Endothelial cell of umbilical vein (primary cell): ENCODE data around the gene SNRPA. TPM values are rescaled to one million over a fixed set of nuclear protein-coding genes. Genes with fewer than 3 reads are reported as not detected.

Experiments
- BruUV-seq: library from RNA; stranded (reverse); fragments of 400-500 nt; replicated peaks from 2 replicates; lab custom pipeline; 2021; lab: Mats Ljungman, UMichigan
- CTCF ChIA-PET: fragments of 300-600, 350-600 bp; sonication (Branson Sonifier 250); formaldehyde crosslinking; loops from one replicate; lab custom pipeline; 2021; ENCODE audit warnings: antibody characterized with exemption, inconsistent platforms; lab: Charles Lee
- POLR2A ChIA-PET: fragments of 300-600, 350-600 bp; sonication (Branson Sonifier 250); formaldehyde crosslinking; loops from one replicate; lab custom pipeline; 2021; ENCODE audit warnings: antibody characterized with exemption, inconsistent platforms; lab: Charles Lee
- DNase-seq: peaks from one replicate; pipeline ENCODE4 v3.0.0-alpha.2; 2011; ENCODE audit warnings: low read depth, low spot score
- FAIRE-seq: peaks from 2 replicates; lab custom pipeline; 2011; peaks lifted over from hg19 to GRCh38; lab: Jason Lieb, UNC
- H2AFZ ChIP-seq: 2 replicates; pipeline ENCODE4 v1.6.0; 2012; ENCODE audit warnings: low read depth, low read length, control low read depth, inconsistent platforms
- H3K27ac ChIP-seq: 2 replicates; pipeline ENCODE4 v1.5.1; 2011; ENCODE audit warnings: low read depth, mild to moderate bottlenecking, control low read depth, low read length, moderate library complexity; ENCODE audit not compliant: insufficient read depth
- H3K27me3 ChIP-seq, 2 experiments: 2 replicates each; pipeline versions ENCODE4 v1.6.0 to v1.6.1; 2011; ENCODE audit warnings: low read length in 2 of 2, mixed read lengths in 1 of 2; ENCODE audit not compliant: control insufficient read depth in 2 of 2, insufficient read depth in 2 of 2
- H3K36me3 ChIP-seq, 2 experiments: 2 replicates in 1 of 2; 3 replicates in 1 of 2; pipeline ENCODE4 v1.5.1; 2011; ENCODE audit warnings: low read length in 2 of 2, mild to moderate bottlenecking in 1 of 2, moderate library complexity in 1 of 2; ENCODE audit not compliant: control insufficient read depth in 2 of 2, insufficient read depth in 2 of 2; ENCODE audit errors: extremely low read depth in 1 of 2
- H3K4me1 ChIP-seq: 3 replicates; pipeline ENCODE4 v1.5.1; 2011; ENCODE audit warnings: mild to moderate bottlenecking, low read length; ENCODE audit not compliant: control insufficient read depth, insufficient read depth; ENCODE audit errors: extremely low read depth
- H3K4me2 ChIP-seq: 2 replicates; pipeline ENCODE4 v1.6.1; 2011; ENCODE audit warnings: low read length, control low read depth, mixed read lengths; ENCODE audit not compliant: insufficient read depth
- H3K4me3 ChIP-seq, 3 experiments: fragments of 200-600 bp in 1 of 3; sonication (generic), shearing (Covaris generic) in 1 of 3; replicated peaks in 1 of 3; 2 replicates each; pipeline ENCODE4 v1.5.1; 2011 to 2016; ENCODE audit warnings: control low read depth in 3 of 3, low read length in 3 of 3, mild to moderate bottlenecking in 2 of 3, inconsistent platforms in 1 of 3, low read depth in 1 of 3, moderate library complexity in 1 of 3; ENCODE audit not compliant: insufficient read depth in 1 of 3
- H3K79me2 ChIP-seq: 2 replicates; pipeline ENCODE4 v1.6.0; 2012; ENCODE audit warnings: low read length, inconsistent platforms; ENCODE audit not compliant: control insufficient read depth, insufficient read depth
- H3K9ac ChIP-seq: replicated peaks from 2 replicates; pipeline ENCODE3; 2011; ENCODE audit warnings: low read length, control low read depth; ENCODE audit not compliant: insufficient read depth; ENCODE audit errors: extremely low read depth
- H3K9me1 ChIP-seq: replicated peaks from 3 replicates; pipeline ENCODE4 v1.6.0; 2011; ENCODE audit warnings: mild to moderate bottlenecking, low read length; ENCODE audit not compliant: control insufficient read depth, insufficient read depth; ENCODE audit errors: extremely low read depth
- H3K9me3 ChIP-seq: replicated peaks from 2 replicates; pipeline ENCODE4 v1.5.1; 2012; ENCODE audit warnings: low read length, inconsistent platforms; ENCODE audit not compliant: control insufficient read depth, insufficient read depth
- H4K20me1 ChIP-seq: replicated peaks from 2 replicates; pipeline ENCODE3; 2011; ENCODE audit warnings: mild to moderate bottlenecking, low read length; ENCODE audit not compliant: control insufficient read depth, insufficient read depth; ENCODE audit errors: extremely low read depth
- CTCF ChIP-seq, 2 donors: IDR thresholded peaks; 1 replicate in 1 of 2; 2 replicates in 1 of 2; pipeline ENCODE4 v1.5.1; 2011; ENCODE audit warnings: low read length in 2 of 2, mild to moderate bottlenecking in 2 of 2, moderate library complexity in 2 of 2, control low read depth in 1 of 2, inconsistent platforms in 1 of 2, low read depth in 1 of 2; ENCODE audit not compliant: insufficient read depth in 1 of 2; ENCODE audit errors: extremely low read depth in 1 of 2
- EZH2 ChIP-seq: IDR thresholded peaks from 2 replicates; pipeline ENCODE4 v1.6.1; 2012; ENCODE audit warnings: borderline replicate concordance, low read depth, mild to moderate bottlenecking, moderate library complexity, low read length, inconsistent platforms; ENCODE audit not compliant: severe bottlenecking
- FOS ChIP-seq: IDR thresholded peaks from 2 replicates; pipeline ENCODE4 v1.6.1; 2011; ENCODE audit warnings: mild to moderate bottlenecking, low read length, moderate library complexity, borderline replicate concordance; ENCODE audit not compliant: insufficient read depth
- GATA2 ChIP-seq: IDR thresholded peaks from 2 replicates; pipeline ENCODE4 v1.7.0; 2011; ENCODE audit warnings: low read depth, mild to moderate bottlenecking, moderate library complexity, mixed read lengths, low read length; ENCODE audit not compliant: insufficient read length, insufficient read depth
- JUN ChIP-seq: IDR thresholded peaks from 2 replicates; pipeline ENCODE4 v1.6.1; 2011; ENCODE audit warnings: borderline replicate concordance, low read depth; ENCODE audit not compliant: insufficient read length, insufficient read depth
- MAX ChIP-seq: IDR thresholded peaks from 2 replicates; pipeline ENCODE4 v1.6.1; 2011; ENCODE audit not compliant: insufficient read depth, insufficient read length
- MYC ChIP-seq: IDR thresholded peaks from one replicate; pipeline ENCODE4 v1.6.1; 2011; ENCODE audit warnings: mild to moderate bottlenecking, low read depth, low read length
- POLR2A ChIP-seq: IDR thresholded peaks from 2 replicates; pipeline ENCODE4 v1.6.1; 2012; ENCODE audit warnings: low read depth, mild to moderate bottlenecking, control low read depth, low read length
- POLR2AphosphoS5 ChIP-seq: IDR thresholded peaks from 2 replicates; pipeline ENCODE4 v1.6.1; 2012; ENCODE audit warnings: low read depth, mild to moderate bottlenecking, control low read depth, low read length, moderate library complexity; ENCODE audit not compliant: insufficient read depth
- dilution Hi-C: fragments of 300-500 bp; cut with MboI; formaldehyde crosslinking; loops from one replicate; pipeline ENCODE4 v1.15.0; 2019; ENCODE audit warnings: low sequenced_read_pairs; ENCODE audit not compliant: extremely low pct_ligation_motif_present
- intact Hi-C: fragments of 100-400 bp; cut with micrococcal nuclease; formaldehyde crosslinking; loops from one replicate; pipeline ENCODE4 v1.10.0; 2022
- polyA plus RNA-seq, 4 experiments: library from polyadenylated mRNA; depleted of rRNA in 3 of 4; stranded (reverse) in 3 of 4; unstranded in 1 of 4; fragments of >200 nt; gene quantifications; 2 replicates each; pipeline versions ENCODE4 v1.2.1 to v1.2.3, GENCODE V29; 2011 to 2012; ENCODE audit warnings: missing spikeins in 1 of 4
- total RNA-seq: library from RNA; stranded (reverse); gene quantifications from 2 replicates; pipeline ENCODE4 v1.2.3, GENCODE V29; 2021

SNRPA gene
- total and polyA plus RNA-seq, 2 donors (not counting 3 experiments of a cell fraction or from before 2014, with no cell fraction given), result 84.6 to 131 TPM

- no peak for TF ChIP-seq CTCF (IDR thresholded peaks at IDR 0.05; ENCODE audit: extremely low read depth in 1 of 2, insufficient read depth in 1 of 2, low read depth in 1 of 2, low read length in 2 of 2)
- no peak for TF ChIP-seq JUN
- TF ChIP-seq EZH2, result no peak
- TF ChIP-seq GATA2, result no peak
- no peak for TF ChIP-seq MYC
- no peak for TF ChIP-seq POLR2AphosphoS5
- TF ChIP-seq FOS, result no peak
- no peak for TF ChIP-seq MAX
- no peak for TF ChIP-seq POLR2A
- peak overlapping the region in 2 of 3 experiments; percentile 1 to 32 for H3K4me3 ChIP-seq
- H2AFZ ChIP-seq, result no peak overlapping the region
- FAIRE-seq (peak; percentile 79), DNase-seq (no peak)
- no peaks in the 10 kb centered on the region for H4K20me1 ChIP-seq
- no peaks in the 10 kb centered on the region for H3K9me3 ChIP-seq
- H3K9me1 ChIP-seq, result no peaks in the 10 kb centered on the region
- peaks cover 76% of the 10 kb centered on the region for H3K79me2 ChIP-seq
- BruUV-seq, result no TSS peak
- CTCF ChIA-PET, result interaction anchor here (0.9 to 1.9 kb wide), 3 partner anchors 24 to 139 kb away, joined by 3 to 7 read pairs (median 4); partner anchors contain the start of gene RAB4B
- intact Hi-C loops (loop anchor here (10.0 kb wide), 1 partner anchor 358 kb away; the partner anchor contains the start of gene SERTAD3), dilution Hi-C loops (no loop called here)
- POLR2A ChIA-PET, result interaction anchor here (0.5 to 4.5 kb wide), 2 partner anchors 9 to 24 kb away, joined by 5 to 23 read pairs; partner anchors contain the start of gene RAB4B
- peak overlapping the region; percentile 6 for H3K9ac ChIP-seq
- peaks cover 0 to 28% of the 10 kb centered on the region in 2 experiments for H3K36me3 ChIP-seq
- peaks cover 79% of the 10 kb centered on the region for H3K4me1 ChIP-seq
- no peaks in the 10 kb centered on the region for H3K27me3 ChIP-seq
- peak overlapping the region; percentile 81 for H3K4me2 ChIP-seq
- H3K27ac ChIP-seq, result peak overlapping the region; percentile 16
These were observed 51.5 kb downstream of the SNRPA start for GRCh38 chr19:40802300-40803169.
